ENCODE measurements around the gene STK24. TPM values are rescaled to one million over a fixed set of nuclear protein-coding genes. Genes with fewer than 3 reads are reported as not detected.

STK24 gene
- total RNA-seq, 1 experiment from 2014 or later, result 51.2 TPM

GRCh38 chr13:98525456-98526181, 51.3 kb downstream of the STK24 start:
- no peak for TF ChIP-seq CTCF (IDR thresholded peaks at IDR 0.05; ENCODE audit: unreplicated experiment)
- no peak overlapping the region for H3K4me3 Mint-ChIP-seq (ENCODE audit: low read depth, unreplicated experiment)
- intact Hi-C loops (cut with micrococcal nuclease; ENCODE audit: unreplicated experiment), result no loop called here
- CTCF ChIA-PET, result no interaction called here
- H3K27me3 Mint-ChIP-seq (ENCODE audit: unreplicated experiment), result no peaks in the 10 kb centered on the region
- H3K9me3 Mint-ChIP-seq (ENCODE audit: low read depth, unreplicated experiment), result no peaks in the 10 kb centered on the region
- peaks cover 18% of the 10 kb centered on the region for H3K4me1 Mint-ChIP-seq (ENCODE audit: low read depth, unreplicated experiment)
- DNase-seq, result no peak
- peaks cover 11% of the 10 kb centered on the region for H3K36me3 Mint-ChIP-seq (ENCODE audit: insufficient read depth, unreplicated experiment)
- BruUV-seq (replicated peaks), result no TSS peak
- no peak overlapping the region for H3K27ac Mint-ChIP-seq (ENCODE audit: unreplicated experiment)

- DNase-seq, result no peak
- Mint-ChIP-seq H3K27ac (ENCODE audit: unreplicated experiment) (no peak overlapping the region), H3K4me1 (ENCODE audit: low read depth, unreplicated experiment) (peaks cover 26% of the 10 kb centered on the region), H3K27me3 (ENCODE audit: unreplicated experiment) (no peaks in the 10 kb centered on the region), H3K36me3 (ENCODE audit: insufficient read depth, unreplicated experiment) (peaks cover 6% of the 10 kb centered on the region), H3K9me3 (ENCODE audit: low read depth, unreplicated experiment) (no peaks in the 10 kb centered on the region), H3K4me3 (ENCODE audit: low read depth, unreplicated experiment) (no peak overlapping the region)
- TF ChIP-seq CTCF (IDR thresholded peaks at IDR 0.05; ENCODE audit: unreplicated experiment), result no peak
- intact Hi-C loops (cut with micrococcal nuclease; ENCODE audit: unreplicated experiment), result no loop called here
- CTCF ChIA-PET, result no interaction called here
- no TSS peak for BruUV-seq (replicated peaks)
Measured at GRCh38 chr13:98524793-98525192, 52.1 kb downstream of the STK24 start.

- Mint-ChIP-seq H3K27me3 (ENCODE audit: unreplicated experiment) (no peaks in the 10 kb centered on the region), H3K9me3 (ENCODE audit: low read depth, unreplicated experiment) (no peaks in the 10 kb centered on the region), H3K27ac (ENCODE audit: unreplicated experiment) (no peak overlapping the region), H3K4me1 (ENCODE audit: low read depth, unreplicated experiment) (peaks cover 26% of the 10 kb centered on the region), H3K4me3 (ENCODE audit: low read depth, unreplicated experiment) (no peak overlapping the region), H3K36me3 (ENCODE audit: insufficient read depth, unreplicated experiment) (peaks cover 8% of the 10 kb centered on the region)
- intact Hi-C loops (cut with micrococcal nuclease; ENCODE audit: unreplicated experiment), result no loop called here
- TF ChIP-seq CTCF (IDR thresholded peaks at IDR 0.05; ENCODE audit: unreplicated experiment), result no peak
- no peak for DNase-seq
- no TSS peak for BruUV-seq (replicated peaks)
- CTCF ChIA-PET, result no interaction called here
Measured at GRCh38 chr13:98524391-98524790, 52.5 kb downstream of the STK24 start.

- TF ChIP-seq CTCF (IDR thresholded peaks at IDR 0.05; ENCODE audit: unreplicated experiment), result no peak
- intact Hi-C loops (cut with micrococcal nuclease; ENCODE audit: unreplicated experiment), result no loop called here
- H3K9me3 Mint-ChIP-seq (ENCODE audit: low read depth, unreplicated experiment), result no peaks in the 10 kb centered on the region
- BruUV-seq (replicated peaks), result no TSS peak
- peaks cover 13% of the 10 kb centered on the region for H3K36me3 Mint-ChIP-seq (ENCODE audit: insufficient read depth, unreplicated experiment)
- H3K4me1 Mint-ChIP-seq (ENCODE audit: low read depth, unreplicated experiment), result peaks cover 26% of the 10 kb centered on the region
- H3K27me3 Mint-ChIP-seq (ENCODE audit: unreplicated experiment), result no peaks in the 10 kb centered on the region
- CTCF ChIA-PET, result no interaction called here
- no peak overlapping the region for H3K27ac Mint-ChIP-seq (ENCODE audit: unreplicated experiment)
- DNase-seq, result no peak
- no peak overlapping the region for H3K4me3 Mint-ChIP-seq (ENCODE audit: low read depth, unreplicated experiment)
Measured at GRCh38 chr13:98523455-98524102, 53.3 kb downstream of the STK24 start.

All from Calu3 (cell line).